Brain microvascular endothelial cell (primary cell): ENCODE data around the gene DNAH10.

ENCODE experiments used
- DNase-seq: peaks from one replicate; pipeline ENCODE4 v3.0.0-alpha.2; 2020
- H3K27ac ChIP-seq: fragments of 250-450 bp; sonication (Bioruptor Pico); 2 replicates; pipeline ENCODE4 v1.5.1; 2020; ENCODE audit warnings: mild to moderate bottlenecking, moderate library complexity
- H3K27me3 ChIP-seq: fragments of 250-450 bp; sonication (Bioruptor Pico); replicated peaks from 2 replicates; pipeline ENCODE4 v1.5.1; 2020; ENCODE audit warnings: mild to moderate bottlenecking
- H3K36me3 ChIP-seq: fragments of 250-450 bp; sonication (Bioruptor Pico); replicated peaks from 2 replicates; pipeline ENCODE4 v1.5.1; 2020; ENCODE audit warnings: mild to moderate bottlenecking
- H3K4me3 ChIP-seq: 2 replicates; pipeline ENCODE4 v1.5.1; 2011; ENCODE audit warnings: low read depth, mild to moderate bottlenecking, control low read depth, low read length, moderate library complexity
- in situ Hi-C: cut with HindIII; loops from 2 replicates; pipeline ENCODE4 v1.10.0; 2017; ENCODE audit warnings: low sequenced_read_pairs, low pct_ligation_motif_present
- TF ChIP-seq, protein P1 (sequence below): IDR thresholded peaks from 2 replicates; pipeline ENCODE4 v1.5.1; 2011; ENCODE audit warnings: low read depth, mild to moderate bottlenecking, moderate library complexity, low read length, control low read depth, inconsistent platforms; ENCODE audit errors: missing control alignments

DNAH10 gene

DNA sequence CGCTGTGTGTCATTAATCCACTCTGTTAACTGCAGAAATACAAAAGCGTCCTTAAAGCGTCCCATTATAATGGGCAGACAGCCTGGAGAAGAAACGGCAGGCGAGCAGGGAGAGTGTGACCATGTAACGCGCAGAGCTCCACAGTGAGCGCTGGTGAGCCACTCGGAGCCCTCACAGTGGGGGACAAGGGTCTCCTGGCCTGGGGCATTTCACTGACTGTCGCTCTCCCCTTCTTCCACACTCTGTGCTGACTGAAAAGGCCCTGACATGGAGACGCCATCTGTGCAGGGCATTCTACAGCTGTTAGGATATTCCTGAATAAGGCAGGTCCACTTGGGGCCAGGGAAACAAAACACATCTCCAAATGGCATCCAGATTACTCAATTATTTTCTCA is 186.3 kb downstream of the DNAH10 start:
- in situ Hi-C loops: no loop called here
- no peak for DNase-seq
- no peaks in the 10 kb centered on the region for H3K27me3 ChIP-seq
- no peaks in the 10 kb centered on the region for H3K36me3 ChIP-seq
- H3K27ac ChIP-seq: no peak overlapping the region
- H3K4me3 ChIP-seq: no peak overlapping the region
- TF ChIP-seq, protein P1, sequence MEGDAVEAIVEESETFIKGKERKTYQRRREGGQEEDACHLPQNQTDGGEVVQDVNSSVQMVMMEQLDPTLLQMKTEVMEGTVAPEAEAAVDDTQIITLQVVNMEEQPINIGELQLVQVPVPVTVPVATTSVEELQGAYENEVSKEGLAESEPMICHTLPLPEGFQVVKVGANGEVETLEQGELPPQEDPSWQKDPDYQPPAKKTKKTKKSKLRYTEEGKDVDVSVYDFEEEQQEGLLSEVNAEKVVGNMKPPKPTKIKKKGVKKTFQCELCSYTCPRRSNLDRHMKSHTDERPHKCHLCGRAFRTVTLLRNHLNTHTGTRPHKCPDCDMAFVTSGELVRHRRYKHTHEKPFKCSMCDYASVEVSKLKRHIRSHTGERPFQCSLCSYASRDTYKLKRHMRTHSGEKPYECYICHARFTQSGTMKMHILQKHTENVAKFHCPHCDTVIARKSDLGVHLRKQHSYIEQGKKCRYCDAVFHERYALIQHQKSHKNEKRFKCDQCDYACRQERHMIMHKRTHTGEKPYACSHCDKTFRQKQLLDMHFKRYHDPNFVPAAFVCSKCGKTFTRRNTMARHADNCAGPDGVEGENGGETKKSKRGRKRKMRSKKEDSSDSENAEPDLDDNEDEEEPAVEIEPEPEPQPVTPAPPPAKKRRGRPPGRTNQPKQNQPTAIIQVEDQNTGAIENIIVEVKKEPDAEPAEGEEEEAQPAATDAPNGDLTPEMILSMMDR: no peak

DNA sequence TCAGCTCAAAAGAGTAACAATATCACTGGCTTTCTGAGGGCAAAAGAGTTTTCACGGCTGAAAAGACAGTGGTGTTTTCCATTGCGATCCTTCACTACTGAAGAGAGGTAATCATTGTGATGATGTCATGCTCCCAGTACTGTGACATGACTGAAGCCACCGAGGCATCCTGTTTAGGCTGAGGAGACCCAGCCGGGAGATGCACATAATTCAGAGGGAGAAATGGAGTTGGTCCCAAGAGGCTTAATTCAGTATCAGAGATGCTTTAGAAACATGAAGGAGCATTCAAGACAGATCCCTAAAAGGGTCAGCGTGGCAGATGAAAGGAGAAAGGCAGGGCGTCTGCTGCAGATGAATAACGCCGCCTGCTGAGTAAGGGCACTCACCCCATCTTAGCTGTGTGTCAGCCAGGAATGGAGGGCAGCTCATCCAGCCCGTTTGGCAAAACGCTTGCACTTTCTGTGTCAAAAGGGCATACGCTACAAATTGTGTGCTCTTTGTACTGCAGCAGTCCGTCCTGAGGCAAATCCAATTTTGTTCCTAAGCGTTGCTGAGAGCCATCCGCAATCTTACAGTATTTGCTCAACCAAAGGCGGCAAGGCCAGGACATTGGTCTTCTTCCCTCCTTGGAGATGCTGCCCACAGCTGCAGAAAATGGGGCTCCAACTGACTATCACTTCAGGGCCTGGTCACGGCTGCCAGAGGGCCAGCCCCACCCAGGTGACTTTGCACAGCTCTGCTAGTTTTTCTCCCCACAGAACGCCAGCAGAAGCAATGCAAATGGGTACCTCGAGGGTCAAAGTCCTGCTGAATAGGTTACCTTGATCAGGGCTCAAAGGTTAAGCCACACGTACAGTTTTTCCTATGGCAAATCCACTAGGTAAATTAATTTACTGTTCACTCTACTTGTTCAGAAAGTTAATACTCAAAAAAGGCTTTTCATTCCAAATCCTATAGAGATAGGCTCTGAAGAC is 187.0 kb downstream of the DNAH10 start:
- TF ChIP-seq, protein P1: no peak

DNA sequence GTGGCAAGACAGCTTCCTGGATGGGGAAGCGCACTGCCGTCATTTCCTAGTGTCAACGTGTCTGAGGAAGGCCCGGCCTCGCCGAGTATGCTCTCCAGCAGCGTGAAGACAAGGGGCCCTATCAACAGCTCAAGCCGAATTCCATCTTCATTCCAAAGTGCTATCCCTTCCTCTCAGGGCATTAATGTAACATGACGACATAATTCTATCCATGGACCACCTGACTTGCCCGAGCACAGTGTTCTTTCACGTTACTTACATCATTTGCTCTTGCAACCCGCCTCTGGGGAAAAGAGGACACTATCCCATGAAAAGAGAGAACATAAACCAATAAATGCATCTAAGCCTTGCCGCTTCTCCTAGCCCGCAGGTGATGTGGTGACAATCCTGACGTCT is 187.7 kb downstream of the DNAH10 start:
- Histone ChIP-seq H3K36me3 (no peaks in the 10 kb centered on the region), H3K27me3 (no peaks in the 10 kb centered on the region), H3K4me3 (no peak overlapping the region), H3K27ac (no peak overlapping the region)
- in situ Hi-C loops: no loop called here
- TF ChIP-seq, protein P1: no peak
- no peak for DNase-seq

More for the DNA sequence above, 187.0 kb downstream of the DNAH10 start:
- no peak for DNase-seq
- no peak overlapping the region for H3K27ac ChIP-seq
- H3K4me3 ChIP-seq: no peak overlapping the region
- H3K36me3 ChIP-seq: no peaks in the 10 kb centered on the region
- H3K27me3 ChIP-seq: no peaks in the 10 kb centered on the region
- in situ Hi-C loops: no loop called here

DNA sequence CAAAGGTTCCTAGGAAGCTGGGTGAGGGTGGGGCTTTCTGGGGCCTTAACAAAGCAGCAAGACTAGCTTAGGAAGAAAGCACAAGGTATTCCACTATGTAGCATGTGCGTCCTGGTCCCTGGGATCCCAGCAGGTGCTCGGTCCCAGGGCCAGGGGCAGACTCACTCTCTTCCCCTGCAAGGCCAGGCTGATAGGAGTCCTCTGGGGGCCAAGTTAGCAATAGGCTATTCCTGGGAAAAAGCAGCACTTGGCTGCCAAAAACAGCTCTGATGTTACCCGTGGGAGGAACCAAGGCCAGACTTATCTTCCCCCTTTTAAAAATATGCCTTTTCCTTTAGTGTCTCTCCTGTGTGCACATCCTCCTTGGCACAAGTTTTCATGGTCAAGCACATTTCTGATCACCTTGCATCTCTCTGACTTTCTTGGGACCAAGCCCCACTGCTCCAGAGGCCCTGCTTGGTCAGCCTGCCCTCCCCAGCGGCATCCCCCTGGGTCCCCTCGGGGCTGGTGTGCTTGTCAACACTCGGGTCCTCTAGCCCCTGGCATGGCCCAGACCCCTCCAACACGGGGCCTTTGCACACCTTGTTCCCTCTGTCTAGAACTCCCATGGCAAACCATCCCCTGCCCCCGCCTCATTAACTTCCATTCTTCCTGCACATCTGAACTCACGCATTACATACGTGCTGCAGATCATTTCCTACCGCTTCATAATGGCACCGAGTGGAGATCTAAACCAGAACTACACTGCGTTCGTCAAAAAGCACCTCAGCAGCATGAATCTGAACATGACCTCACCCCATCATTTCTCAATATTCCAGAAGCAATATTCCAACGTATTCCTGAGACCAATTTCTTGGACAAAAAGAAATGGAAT is 188.6 kb downstream of the DNAH10 start:
- DNase-seq: no peak
- TF ChIP-seq, protein P1: no peak
- H3K4me3 ChIP-seq: no peak overlapping the region
- in situ Hi-C loops: no loop called here
- H3K27me3 ChIP-seq: no peaks in the 10 kb centered on the region
- H3K36me3 ChIP-seq: no peaks in the 10 kb centered on the region
- no peak overlapping the region for H3K27ac ChIP-seq

DNA sequence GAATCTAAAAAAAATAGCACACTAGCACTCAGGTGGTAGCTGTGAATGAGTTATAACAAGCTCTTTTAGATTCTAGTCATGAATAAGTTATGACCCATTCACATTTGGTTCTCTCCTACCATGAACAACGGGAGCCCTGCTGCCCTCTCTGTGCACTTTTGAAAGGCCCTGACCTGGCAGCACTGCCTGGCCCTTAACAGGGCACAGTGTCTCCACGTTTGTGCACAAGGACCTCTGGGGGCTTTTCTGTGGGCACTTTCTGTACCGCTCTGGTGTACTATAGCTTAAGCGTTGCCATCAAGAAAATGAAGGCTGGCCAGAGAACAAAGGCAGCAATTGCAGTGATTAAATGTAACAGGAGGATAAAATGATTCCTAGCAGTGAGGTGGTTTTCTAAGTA is 189.4 kb downstream of the DNAH10 start:
- in situ Hi-C loops: no loop called here
- TF ChIP-seq, protein P1: no peak
- Histone ChIP-seq H3K36me3 (no peaks in the 10 kb centered on the region), H3K4me3 (no peak overlapping the region), H3K27ac (no peak overlapping the region), H3K27me3 (no peaks in the 10 kb centered on the region)
- no peak for DNase-seq
